GM19328 (cell line): Measurements from ENCODE around the gene RABGAP1L.
"Not testable (repeated sequence)": the region's sequence is repeated elsewhere in the genome, so short reads cannot be mapped to it uniquely, and the experiment has no call there.

Experiments
- ATAC-seq: cut with Tn5 transposase; IDR thresholded peaks from one replicate; pipeline ENCODE4 v1.9.1; 2021; ENCODE audit warnings: mild to moderate bottlenecking, moderate library complexity; ENCODE audit not compliant: unreplicated experiment

RABGAP1L gene

DNA sequence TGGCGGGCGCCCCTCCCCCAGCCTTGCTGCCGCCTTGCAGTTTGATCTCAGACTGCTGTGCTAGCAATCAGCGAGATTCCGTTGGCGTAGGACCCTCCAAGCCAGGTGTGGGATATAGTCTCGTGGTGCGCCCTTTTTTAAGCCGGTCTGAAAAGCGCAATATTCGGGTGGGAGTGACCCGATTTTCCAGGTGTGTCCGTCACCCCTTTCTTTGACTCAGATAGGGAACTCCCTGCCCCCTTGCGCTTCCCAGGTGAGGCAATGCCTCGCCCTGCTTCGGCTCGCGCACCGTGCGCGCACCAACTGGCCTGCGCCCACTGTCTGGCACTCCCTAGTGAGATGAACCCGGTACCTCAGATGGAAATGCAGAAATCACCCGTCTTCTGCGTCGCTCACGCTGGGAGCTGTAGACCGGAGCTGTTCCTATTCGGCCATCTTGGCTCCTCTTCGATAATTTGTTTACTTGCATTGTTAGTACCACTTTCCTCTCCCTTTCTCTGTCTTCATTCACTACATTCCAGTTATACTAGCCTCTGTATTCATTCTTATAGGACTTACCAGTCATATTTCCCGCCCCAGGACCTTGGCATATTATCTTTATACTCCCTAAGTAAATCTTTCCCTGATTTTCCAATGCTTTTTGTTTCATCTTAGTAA is 79.7 kb downstream of the RABGAP1L start:
- not testable (repeated sequence) for ATAC-seq

DNA sequence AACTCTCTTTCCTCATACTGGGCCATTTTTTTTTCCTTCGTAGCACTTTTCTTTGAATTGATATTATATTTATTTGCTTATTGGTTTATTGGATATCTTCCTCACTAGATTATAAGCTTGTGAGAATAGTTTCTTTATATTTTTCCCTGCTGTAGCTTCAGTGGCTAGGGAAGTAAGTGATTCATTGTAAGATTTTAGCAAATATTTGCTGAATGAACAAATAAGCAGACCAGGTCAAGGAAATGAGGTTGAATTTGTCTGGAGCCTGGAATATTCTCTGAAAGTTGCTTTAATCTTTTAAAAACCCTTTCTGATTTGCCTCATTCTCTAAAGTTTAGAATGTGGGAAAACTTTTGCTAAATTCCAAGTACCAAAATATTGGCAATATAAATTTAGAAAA is 80.2 kb downstream of the RABGAP1L start:
- ATAC-seq: no peak

- no peak for ATAC-seq
Observed at GRCh38 chr1:174242856-174243255, 83.5 kb downstream of the RABGAP1L start.

DNA sequence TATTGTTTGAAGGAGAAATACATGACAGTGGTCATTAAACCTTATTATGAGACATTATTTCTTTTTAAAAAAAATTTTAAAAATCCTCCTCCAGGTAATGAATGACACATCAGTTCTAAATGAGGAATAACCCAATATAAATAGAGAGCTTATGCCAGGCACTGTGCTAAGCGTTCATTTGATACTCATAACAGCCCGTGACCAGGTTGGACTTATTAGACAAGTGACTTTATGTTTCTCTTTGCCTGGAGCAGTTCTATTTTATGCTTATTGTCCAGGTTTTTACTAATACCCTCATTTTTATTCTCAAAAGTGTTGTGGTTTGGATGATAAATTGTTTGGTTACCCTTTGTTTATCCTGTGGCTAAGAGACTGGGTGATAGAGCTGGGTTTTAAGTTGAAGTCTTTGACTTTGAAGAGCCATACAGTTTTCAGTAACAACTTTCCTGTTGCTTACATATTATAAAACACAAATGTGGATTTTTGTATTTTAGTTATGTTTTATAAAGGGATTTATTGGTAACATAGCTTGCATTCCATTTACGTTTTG is 84.2 kb downstream of the RABGAP1L start:
- ATAC-seq: no peak

DNA sequence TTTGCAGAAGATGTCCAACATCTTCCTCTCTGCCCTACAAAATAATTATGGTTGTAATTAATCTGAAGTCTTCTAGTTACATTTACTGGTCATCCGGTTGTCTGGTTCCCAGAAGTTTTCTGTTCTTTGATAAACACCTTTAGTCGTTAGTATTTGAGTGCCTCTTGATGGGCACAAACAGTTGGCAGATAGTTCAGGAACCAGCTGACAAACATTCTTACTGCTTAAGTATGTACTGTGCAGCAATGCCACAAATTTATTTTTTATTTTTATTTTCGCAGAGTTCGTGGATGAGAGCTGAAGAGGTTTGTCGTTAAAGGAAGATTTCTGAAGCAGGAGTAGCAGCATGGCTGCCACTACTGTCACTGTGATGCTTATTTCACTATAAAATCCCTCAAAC is 84.7 kb downstream of the RABGAP1L start:
- no peak for ATAC-seq

- ATAC-seq: no peak
Observed at GRCh38 chr1:174247472-174247871, 88.2 kb downstream of the RABGAP1L start.

GRCh38 chr1:174248041-174248440 is 88.7 kb downstream of the RABGAP1L start:
- no peak for ATAC-seq

GRCh38 chr1:174256386-174256785 is 97.1 kb downstream of the RABGAP1L start:
- ATAC-seq: not testable (repeated sequence)

GRCh38 chr1:174258148-174258550 is 98.8 kb downstream of the RABGAP1L start:
- ATAC-seq: no peak

GRCh38 chr1:174262349-174263241 is 103.3 kb downstream of the RABGAP1L start:
- ATAC-seq: no peak

- no peak for ATAC-seq
Observed at GRCh38 chr1:174265282-174265681, 106.0 kb downstream of the RABGAP1L start.

DNA sequence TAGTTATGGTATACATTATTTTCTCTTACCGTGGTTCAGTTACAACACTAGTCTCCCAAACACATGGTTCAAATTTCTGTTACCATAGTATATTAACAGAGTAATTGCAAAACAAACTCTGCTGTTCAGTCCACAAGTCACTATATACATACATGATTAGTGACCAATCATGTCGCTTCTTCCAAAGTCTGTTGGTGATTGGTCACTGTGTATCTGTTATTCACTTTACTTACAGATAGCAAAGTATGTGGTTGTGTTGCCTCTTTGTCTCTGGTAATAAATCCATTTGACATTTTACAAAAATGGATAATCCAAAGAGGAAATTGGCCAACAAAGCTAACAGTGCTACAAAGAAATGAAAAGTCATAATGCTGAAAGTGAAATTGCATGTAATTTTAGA is 107.2 kb downstream of the RABGAP1L start:
- no peak for ATAC-seq

DNA sequence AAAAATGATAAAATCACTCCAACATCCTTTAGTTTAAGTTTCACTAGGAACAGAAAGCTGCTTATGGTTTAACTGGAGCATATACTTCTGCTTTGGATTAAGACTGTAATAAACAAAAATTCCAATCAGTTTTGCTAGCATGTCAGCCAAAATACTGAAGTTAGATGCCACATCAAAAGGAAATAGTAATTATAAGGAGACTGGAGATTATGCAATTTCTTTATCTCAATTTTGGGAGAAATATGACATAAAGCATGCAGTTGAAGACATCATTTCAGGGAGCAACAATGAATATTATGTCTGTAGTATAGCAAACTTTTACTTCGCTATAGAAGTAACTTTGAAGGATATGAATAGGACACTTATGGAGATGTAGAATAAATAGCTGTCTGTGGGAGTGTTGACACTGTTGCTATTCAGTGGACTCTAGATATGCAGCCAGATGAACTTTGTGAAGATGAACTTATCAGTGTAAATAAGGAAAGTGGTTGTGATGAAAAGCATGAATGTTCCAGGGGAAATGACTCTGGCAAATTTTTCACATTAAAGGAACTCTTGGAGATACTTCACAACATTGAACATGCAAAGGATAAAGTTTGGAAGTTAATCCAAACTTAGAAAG is 107.8 kb downstream of the RABGAP1L start:
- ATAC-seq: no peak

- no peak for ATAC-seq
Observed at GRCh38 chr1:174269989-174270651, 110.8 kb downstream of the RABGAP1L start.

DNA sequence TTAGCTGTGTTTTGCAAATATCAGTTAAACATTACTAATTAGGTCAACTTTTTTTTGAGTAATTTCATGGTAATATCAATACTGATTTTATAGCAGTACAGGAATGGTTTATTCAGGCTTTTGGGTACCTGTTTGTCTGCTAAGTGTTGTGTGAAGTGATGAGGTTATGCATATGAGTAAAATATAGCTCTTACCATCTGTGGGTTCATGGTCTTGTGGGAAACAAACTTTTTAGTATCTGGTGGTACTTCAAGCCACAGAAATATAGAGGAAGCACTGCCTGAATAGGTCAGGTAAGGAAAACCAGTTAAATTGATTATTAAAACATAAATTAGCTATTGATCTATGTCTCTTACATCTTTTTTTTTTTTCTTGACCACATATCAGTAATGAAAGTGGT is 113.9 kb downstream of the RABGAP1L start:
- ATAC-seq: no peak

DNA sequence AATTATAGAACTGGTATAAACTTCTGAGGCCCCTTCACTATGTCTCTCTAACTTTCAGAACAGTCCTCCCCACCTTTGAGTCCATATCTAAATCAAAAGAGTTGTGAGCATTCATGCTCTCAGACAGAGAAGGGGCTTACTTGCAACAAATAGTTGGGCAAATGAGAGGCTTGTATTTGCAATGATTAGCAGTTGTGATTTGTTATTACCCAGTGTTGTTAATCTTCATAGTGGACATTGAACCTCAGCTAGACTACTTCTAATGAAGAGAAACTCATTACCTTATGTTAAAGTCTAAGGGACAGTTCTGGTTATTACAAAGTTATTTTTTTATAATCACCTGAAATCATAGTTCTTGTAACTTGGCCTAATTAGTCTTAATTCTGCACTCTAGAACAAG is 114.5 kb downstream of the RABGAP1L start:
- no peak for ATAC-seq

DNA sequence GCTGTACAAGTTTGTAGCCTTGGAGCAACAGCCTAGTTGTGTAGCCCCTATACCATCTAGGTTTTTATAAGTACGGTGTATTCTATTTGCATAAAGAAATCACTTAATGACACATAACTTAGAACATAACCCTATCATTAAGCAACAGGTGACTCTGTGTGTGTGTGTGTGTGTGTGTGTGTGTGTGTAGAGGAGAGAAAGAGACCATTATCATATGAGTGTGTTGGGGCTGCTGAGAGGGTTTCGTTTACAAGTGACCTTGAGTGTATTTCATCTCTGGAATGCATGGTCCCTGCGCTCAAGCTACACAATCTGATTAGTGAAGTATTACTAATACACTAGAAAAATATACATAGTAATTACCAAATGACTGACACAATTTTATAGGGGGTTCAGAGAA is 115.1 kb downstream of the RABGAP1L start:
- no peak for ATAC-seq

DNA sequence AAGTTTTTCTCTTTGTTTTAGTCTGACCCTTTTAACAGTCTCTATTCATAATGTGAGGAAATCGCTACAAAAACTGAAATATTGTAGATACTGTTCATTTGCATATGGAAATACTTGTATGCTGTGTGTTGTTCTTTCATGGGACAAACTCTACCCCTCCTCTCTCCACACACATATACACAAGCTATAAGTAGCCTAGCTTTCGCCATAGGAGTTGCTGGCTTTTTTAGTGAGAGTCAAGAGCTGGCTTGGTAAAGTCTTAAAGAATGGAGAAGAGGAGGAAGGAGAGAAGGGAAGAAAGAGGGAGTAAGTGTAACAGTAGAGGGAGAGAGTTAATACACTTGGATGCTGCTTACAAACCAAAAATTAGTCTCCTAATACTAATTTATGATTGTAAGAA is 115.6 kb downstream of the RABGAP1L start:
- no peak for ATAC-seq

- no peak for ATAC-seq
Observed at GRCh38 chr1:174276087-174276486, 116.8 kb downstream of the RABGAP1L start.

- no peak for ATAC-seq
Observed at GRCh38 chr1:174284052-174284451, 124.7 kb downstream of the RABGAP1L start.

- no peak for ATAC-seq
Observed at GRCh38 chr1:174286042-174286441, 126.7 kb downstream of the RABGAP1L start.
